ENCODE results near the gene HMCN2. TPM values are rescaled to one million over a fixed set of nuclear protein-coding genes. Genes with fewer than 3 reads are reported as not detected.

HMCN2 gene
- total and polyA plus RNA-seq, 2 experiments from 2014 or later: 0.50 to 0.54 TPM

DNA sequence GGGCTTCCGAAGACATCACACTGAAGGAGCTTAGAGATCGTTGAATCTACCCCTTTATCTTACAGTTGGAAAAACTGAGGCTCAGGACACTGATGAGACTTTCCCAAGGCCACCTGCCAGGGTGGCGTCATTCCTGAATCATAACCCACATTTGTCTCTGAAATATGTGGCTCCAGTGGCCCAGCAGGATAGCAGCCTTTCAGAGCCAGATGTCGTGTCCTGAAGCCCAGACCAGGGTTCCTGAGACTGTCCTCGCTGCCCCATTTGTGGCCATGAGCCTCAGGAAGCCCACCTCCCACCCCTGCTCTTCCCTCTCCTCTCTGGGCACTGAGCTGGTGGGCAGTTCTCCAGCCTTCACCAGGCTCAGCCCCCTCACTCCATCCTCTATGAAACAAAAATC is 2.4 kb downstream of the HMCN2 start:
- Histone ChIP-seq H3K79me2 (no peaks in the 10 kb centered on the region), H3K4me2 (no peak overlapping the region), H3K27me3 (peaks cover 66% of the 10 kb centered on the region), H3K9me3 (ENCODE audit: low read depth) (no peaks in the 10 kb centered on the region), H3K9me2 (replicated peaks; ENCODE audit: insufficient read depth) (no peaks in the 10 kb centered on the region), H3K36me3 (replicated peaks; ENCODE audit: insufficient read depth, low read depth) (no peaks in the 10 kb centered on the region), H3K4me3 (no peak overlapping the region), H4K20me1 (ENCODE audit: insufficient read depth, poor library complexity, severe bottlenecking) (no peaks in the 10 kb centered on the region), H2AFZ (no peak overlapping the region), H3K4me1 (ENCODE audit: insufficient read depth) (peaks cover 14% of the 10 kb centered on the region), H3K27ac (no peak overlapping the region)
- DNase-seq (ENCODE audit: low spot score): no peak
- WGBS (ENCODE audit: low lambda C conversion rate, missing lambda C conversion rate): 82% methylated on average over 5 of the region's 5 CpGs
- TF ChIP-seq, protein P1, sequence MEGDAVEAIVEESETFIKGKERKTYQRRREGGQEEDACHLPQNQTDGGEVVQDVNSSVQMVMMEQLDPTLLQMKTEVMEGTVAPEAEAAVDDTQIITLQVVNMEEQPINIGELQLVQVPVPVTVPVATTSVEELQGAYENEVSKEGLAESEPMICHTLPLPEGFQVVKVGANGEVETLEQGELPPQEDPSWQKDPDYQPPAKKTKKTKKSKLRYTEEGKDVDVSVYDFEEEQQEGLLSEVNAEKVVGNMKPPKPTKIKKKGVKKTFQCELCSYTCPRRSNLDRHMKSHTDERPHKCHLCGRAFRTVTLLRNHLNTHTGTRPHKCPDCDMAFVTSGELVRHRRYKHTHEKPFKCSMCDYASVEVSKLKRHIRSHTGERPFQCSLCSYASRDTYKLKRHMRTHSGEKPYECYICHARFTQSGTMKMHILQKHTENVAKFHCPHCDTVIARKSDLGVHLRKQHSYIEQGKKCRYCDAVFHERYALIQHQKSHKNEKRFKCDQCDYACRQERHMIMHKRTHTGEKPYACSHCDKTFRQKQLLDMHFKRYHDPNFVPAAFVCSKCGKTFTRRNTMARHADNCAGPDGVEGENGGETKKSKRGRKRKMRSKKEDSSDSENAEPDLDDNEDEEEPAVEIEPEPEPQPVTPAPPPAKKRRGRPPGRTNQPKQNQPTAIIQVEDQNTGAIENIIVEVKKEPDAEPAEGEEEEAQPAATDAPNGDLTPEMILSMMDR (IDR thresholded peaks at IDR 0.05; ENCODE audit: poor library complexity): no peak
- TF ChIP-seq EZH2 (IDR thresholded peaks at IDR 0.05; ENCODE audit: borderline replicate concordance): no peak
- no peak for TF ChIP-seq EZH2phosphoT487 (IDR thresholded peaks at IDR 0.05; ENCODE audit: low read depth, severe bottlenecking, unreplicated experiment)

DNA sequence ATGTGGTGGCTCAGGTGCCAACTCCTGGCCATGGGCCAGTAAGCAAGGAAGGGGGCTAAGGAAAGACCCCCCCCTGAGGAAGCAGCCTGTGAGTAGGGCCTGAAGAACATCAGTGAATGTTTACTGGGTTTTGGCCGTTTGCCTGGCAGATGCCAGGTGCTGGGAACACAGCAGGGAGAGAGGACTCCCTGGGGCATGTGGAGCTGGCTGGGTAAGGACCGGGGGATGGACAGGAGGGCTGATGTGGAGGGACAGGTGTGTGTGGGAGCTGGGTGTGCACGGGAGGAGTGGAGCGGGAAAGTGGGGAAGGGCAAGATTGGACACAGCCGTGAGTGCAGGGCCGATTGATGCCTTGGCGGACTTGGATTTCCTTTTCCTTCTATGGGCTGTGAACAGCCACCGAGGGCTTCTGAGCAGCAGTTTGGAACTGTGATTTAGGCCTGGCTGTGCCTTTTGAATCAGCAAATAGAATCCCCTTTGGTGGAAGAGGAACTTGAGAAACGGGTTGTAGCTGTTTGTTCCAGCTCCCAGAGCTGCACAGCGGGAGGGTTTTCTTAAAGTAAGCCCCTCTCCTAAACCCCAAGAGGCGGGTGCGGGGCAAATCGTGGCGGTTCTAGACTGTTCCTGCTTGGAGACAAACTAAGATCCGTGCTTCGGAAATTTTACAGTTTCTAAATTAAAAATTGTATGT is 3.1 kb downstream of the HMCN2 start:
- Histone ChIP-seq H3K79me2 (no peaks in the 10 kb centered on the region), H4K20me1 (ENCODE audit: insufficient read depth, poor library complexity, severe bottlenecking) (no peaks in the 10 kb centered on the region), H3K36me3 (replicated peaks; ENCODE audit: insufficient read depth, low read depth) (no peaks in the 10 kb centered on the region), H3K4me3 (no peak overlapping the region), H3K4me2 (no peak overlapping the region), H3K4me1 (ENCODE audit: insufficient read depth) (peaks cover 12% of the 10 kb centered on the region), H2AFZ (no peak overlapping the region), H3K9me2 (replicated peaks; ENCODE audit: insufficient read depth) (no peaks in the 10 kb centered on the region), H3K27ac (no peak overlapping the region), H3K9me3 (ENCODE audit: low read depth) (no peaks in the 10 kb centered on the region), H3K27me3 (peaks cover 59% of the 10 kb centered on the region)
- 47% methylated on average over 16 of the region's 16 CpGs for WGBS (ENCODE audit: low lambda C conversion rate, missing lambda C conversion rate)
- DNase-seq (ENCODE audit: low spot score): no peak
- TF ChIP-seq EZH2 (IDR thresholded peaks at IDR 0.05; ENCODE audit: borderline replicate concordance) (no peak), EZH2phosphoT487 (IDR thresholded peaks at IDR 0.05; ENCODE audit: low read depth, severe bottlenecking, unreplicated experiment) (no peak)
- TF ChIP-seq, protein P1 (IDR thresholded peaks at IDR 0.05; ENCODE audit: poor library complexity): no peak

DNA sequence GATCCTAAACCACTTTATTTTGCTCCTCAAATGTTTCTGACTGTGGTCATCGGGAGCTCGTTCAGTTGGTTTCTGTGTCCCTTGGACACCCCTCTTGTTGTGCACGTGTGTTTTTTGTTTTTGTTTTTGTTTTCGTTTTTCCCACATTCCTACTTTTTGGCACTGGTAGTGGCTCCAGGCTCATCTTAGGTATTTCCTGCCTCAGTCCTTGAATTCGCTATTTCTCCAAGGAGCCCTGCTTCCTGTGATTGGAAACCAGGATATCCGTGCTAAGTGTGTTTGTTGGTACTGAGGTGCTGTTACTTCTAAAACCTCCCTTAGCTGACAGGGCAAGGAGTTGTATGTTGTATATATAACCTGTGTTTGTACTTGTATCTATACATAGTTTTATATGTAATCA is 5.9 kb downstream of the HMCN2 start:
- no peak for DNase-seq (ENCODE audit: low spot score)
- Histone ChIP-seq H3K79me2 (no peaks in the 10 kb centered on the region), H3K4me2 (no peak overlapping the region), H2AFZ (no peak overlapping the region), H3K27ac (no peak overlapping the region), H3K4me1 (ENCODE audit: insufficient read depth) (no peaks in the 10 kb centered on the region), H4K20me1 (ENCODE audit: insufficient read depth, poor library complexity, severe bottlenecking) (no peaks in the 10 kb centered on the region), H3K9me2 (replicated peaks; ENCODE audit: insufficient read depth) (no peaks in the 10 kb centered on the region), H3K27me3 (peaks cover 31% of the 10 kb centered on the region), H3K4me3 (no peak overlapping the region), H3K36me3 (replicated peaks; ENCODE audit: insufficient read depth, low read depth) (no peaks in the 10 kb centered on the region), H3K9me3 (ENCODE audit: low read depth) (no peaks in the 10 kb centered on the region)
- no peak for TF ChIP-seq EZH2 (IDR thresholded peaks at IDR 0.05; ENCODE audit: borderline replicate concordance)
- no peak for TF ChIP-seq EZH2phosphoT487 (IDR thresholded peaks at IDR 0.05; ENCODE audit: low read depth, severe bottlenecking, unreplicated experiment)
- TF ChIP-seq, protein P1 (IDR thresholded peaks at IDR 0.05; ENCODE audit: poor library complexity): no peak
- 87% methylated on average over 6 of the region's 6 CpGs for WGBS (ENCODE audit: low lambda C conversion rate, missing lambda C conversion rate)

Measured in hepatocyte (in vitro differentiated cells).